Activated naive CD8-positive, alpha-beta T cell treated with anti-CD3 and anti-CD28 coated beads, Interleukin-2, amount 50 U/mL, for 16 hours (primary cell): ENCODE data around the gene RACK1.
"Not testable (repeated sequence)": the region's sequence is repeated elsewhere in the genome, so short reads cannot be mapped to it uniquely, and the experiment has no call there.

ENCODE experiments used
- DNase-seq: peaks from one replicate; pipeline ENCODE4 v3.0.0-alpha.2; 2020; ENCODE audit warnings: low read depth, low spot score

RACK1 gene

GRCh38 chr5:181215997-181216989 is 27.4 kb downstream of the RACK1 start:
- no peak for DNase-seq

- not testable (repeated sequence) for DNase-seq
Observed at GRCh38 chr5:181214249-181214648, 29.5 kb downstream of the RACK1 start.

- no peak for DNase-seq
Observed at GRCh38 chr5:181212934-181213333, 30.8 kb downstream of the RACK1 start.

GRCh38 chr5:181212080-181212479 is 31.6 kb downstream of the RACK1 start:
- DNase-seq = no peak

- DNase-seq = no peak
Observed at GRCh38 chr5:181211208-181211607, 32.5 kb downstream of the RACK1 start.

GRCh38 chr5:181210698-181211097 is 33.0 kb downstream of the RACK1 start:
- not testable (repeated sequence) for DNase-seq

GRCh38 chr5:181210148-181210547 is 33.6 kb downstream of the RACK1 start:
- not testable (repeated sequence) for DNase-seq

GRCh38 chr5:181209006-181209405 is 34.7 kb downstream of the RACK1 start:
- not testable (repeated sequence) for DNase-seq

GRCh38 chr5:181207960-181208253 is 35.8 kb downstream of the RACK1 start:
- DNase-seq = no peak

- DNase-seq = peak; percentile 71
Observed at GRCh38 chr5:181207214-181207959, 36.3 kb downstream of the RACK1 start.

GRCh38 chr5:181205761-181206649 is 37.7 kb downstream of the RACK1 start:
- no peak for DNase-seq

GRCh38 chr5:181204826-181205760 is 38.6 kb downstream of the RACK1 start, which contains the start of gene TRIM7:
TRIM7 (minus strand) TSS chr5:181205196; CDS start chr5:181205110, 86 bp downstream.
- no peak for DNase-seq

GRCh38 chr5:181204113-181204825 is 39.4 kb downstream of the RACK1 start:
- no peak for DNase-seq

GRCh38 chr5:181203777-181204112 is 40.0 kb downstream of the RACK1 start:
- DNase-seq = no peak

- DNase-seq = no peak
Observed at GRCh38 chr5:181203093-181203711, 40.5 kb downstream of the RACK1 start.

GRCh38 chr5:181200816-181201215 is 42.9 kb downstream of the RACK1 start:
- no peak for DNase-seq

- no peak for DNase-seq
Observed at GRCh38 chr5:181199881-181200638, 43.6 kb downstream of the RACK1 start.

GRCh38 chr5:181198905-181199519 is 44.7 kb downstream of the RACK1 start:
- no peak for DNase-seq
